ENCODE results near the gene TYW1.
"Not testable (repeated sequence)": the region's sequence is repeated elsewhere in the genome, so short reads cannot be mapped to it uniquely, and the experiment has no call there.

The TYW1 gene

GRCh38 chr7:67192123-67192702 lies 195.6 kb downstream of the TYW1 start:
- not testable (repeated sequence) for FAIRE-seq

GRCh38 chr7:67192889-67193613 lies 196.4 kb downstream of the TYW1 start:
- FAIRE-seq = not testable (repeated sequence)

GRCh38 chr7:67196176-67196575 lies 199.5 kb downstream of the TYW1 start:
- not testable (repeated sequence) for FAIRE-seq

- not testable (repeated sequence) for FAIRE-seq
Observed at GRCh38 chr7:67198865-67199526, 202.4 kb downstream of the TYW1 start.

- not testable (repeated sequence) for FAIRE-seq
Observed at GRCh38 chr7:67205772-67206171, 209.1 kb downstream of the TYW1 start.

- FAIRE-seq = no peak
Observed at GRCh38 chr7:67206452-67206851, 209.8 kb downstream of the TYW1 start.

- not testable (repeated sequence) for FAIRE-seq
Observed at GRCh38 chr7:67208656-67209055, 212.0 kb downstream of the TYW1 start.

GRCh38 chr7:67209256-67209655 lies 212.6 kb downstream of the TYW1 start:
- no peak for FAIRE-seq

- FAIRE-seq = no peak
Observed at GRCh38 chr7:67210567-67210966, 213.9 kb downstream of the TYW1 start.

- not testable (repeated sequence) for FAIRE-seq
Observed at GRCh38 chr7:67211650-67212330, 215.2 kb downstream of the TYW1 start.

- FAIRE-seq = not testable (repeated sequence)
Observed at GRCh38 chr7:67213038-67213437, 216.4 kb downstream of the TYW1 start.

GRCh38 chr7:67223551-67223950 lies 226.9 kb downstream of the TYW1 start:
- FAIRE-seq = not testable (repeated sequence)

- not testable (repeated sequence) for FAIRE-seq
Observed at GRCh38 chr7:67226340-67226907, 229.8 kb downstream of the TYW1 start.

GRCh38 chr7:67226967-67227366 lies 230.3 kb downstream of the TYW1 start:
- not testable (repeated sequence) for FAIRE-seq

GRCh38 chr7:67229018-67229417 lies 232.4 kb downstream of the TYW1 start:
- not testable (repeated sequence) for FAIRE-seq

GRCh38 chr7:67230029-67230428 lies 233.4 kb downstream of the TYW1 start:
- not testable (repeated sequence) for FAIRE-seq

GRCh38 chr7:67233506-67233905 lies 236.9 kb downstream of the TYW1 start:
- not testable (repeated sequence) for FAIRE-seq

GRCh38 chr7:67236216-67236615 lies 239.6 kb downstream of the TYW1 start:
- FAIRE-seq = not testable (repeated sequence)

GRCh38 chr7:67242871-67243270 lies 246.2 kb downstream of the TYW1 start:
- not testable (repeated sequence) for FAIRE-seq

- FAIRE-seq = not testable (repeated sequence)
Observed at GRCh38 chr7:67248364-67248763, 251.7 kb downstream of the TYW1 start.

- no peak for FAIRE-seq
Observed at GRCh38 chr7:67251986-67252558, 255.4 kb downstream of the TYW1 start.

GRCh38 chr7:67255076-67255475 lies 258.4 kb downstream of the TYW1 start:
- not testable (repeated sequence) for FAIRE-seq

Data from islet of Langerhans (tissue), 1 donor.